Lower lobe of right lung (tissue), 2 donors: Measurements from ENCODE around the gene TMEM9B. TPM values are rescaled to one million over a fixed set of nuclear protein-coding genes. Genes with fewer than 3 reads are reported as not detected.
"Not testable (repeated sequence)": the region's sequence is repeated elsewhere in the genome, so short reads cannot be mapped to it uniquely, and the experiment has no call there.

ENCODE experiments used
- ATAC-seq, 2 donors: fragments of 200-7000 bp; cut with Tn5 transposase; one replicate each; pipeline ENCODE4 v1.9.1; 2020 to 2022; ENCODE audit warnings: mild to moderate bottlenecking in 2 of 2, moderate library complexity in 2 of 2
- DNase-seq: peaks from one replicate; pipeline ENCODE4 v3.0.0-alpha.2; 2020
- H3K27ac ChIP-seq: fragments of 200-600 bp; one replicate; pipeline ENCODE4 v1.8.0; 2022
- H3K27me3 ChIP-seq: fragments of 200-600 bp; one replicate; pipeline ENCODE4 v1.8.0; 2022; ENCODE audit warnings: low read depth
- H3K36me3 ChIP-seq: fragments of 200-600 bp; one replicate; pipeline ENCODE4 v1.8.0; 2022; ENCODE audit warnings: mild to moderate bottlenecking
- H3K4me1 ChIP-seq: fragments of 200-600 bp; one replicate; pipeline ENCODE4 v1.8.0; 2022
- H3K4me3 ChIP-seq: fragments of 200-600 bp; one replicate; pipeline ENCODE4 v1.8.0; 2022; ENCODE audit warnings: mild to moderate bottlenecking
- H3K9me3 ChIP-seq: fragments of 200-600 bp; one replicate; pipeline ENCODE4 v1.8.0; 2022
- intact Hi-C: fragments of 100-400 bp; cut with DNase I; formaldehyde crosslinking; loops from one replicate; pipeline ENCODE4 v1.11.0; 2022
- total RNA-seq: library from RNA; stranded (reverse); fragmentation: NEBNext Ultra II Directional; extraction: Animal tissue kit (Norgen Biotek cat#: 25700); gene quantifications from one replicate; pipeline ENCODE4 v1.2.1, GENCODE V29; 2021
- TF ChIP-seq, protein P1 (sequence below): fragments of 200-600 bp; IDR thresholded peaks from one replicate; pipeline ENCODE4 v1.8.0; 2022; ENCODE audit warnings: antibody characterized with exemption, mild to moderate bottlenecking
- donor health status: DM: no; HTN: yes; CAD: no; lungs with severe emphysema.

TMEM9B gene
- total RNA-seq, 1 donor from 2014 or later, result 57.7 TPM

GRCh38 chr11:8941341-8942103, 22.7 kb downstream of the TMEM9B start:
- Histone ChIP-seq H3K9me3 (no peaks in the 10 kb centered on the region), H3K27ac (no peak overlapping the region), H3K4me1 (no peaks in the 10 kb centered on the region), H3K27me3 (no peaks in the 10 kb centered on the region), H3K4me3 (no peak overlapping the region), H3K36me3 (no peaks in the 10 kb centered on the region)
- DNase-seq (no peak), ATAC-seq (no peak)
- intact Hi-C loops, result no loop called here
- TF ChIP-seq, protein P1, sequence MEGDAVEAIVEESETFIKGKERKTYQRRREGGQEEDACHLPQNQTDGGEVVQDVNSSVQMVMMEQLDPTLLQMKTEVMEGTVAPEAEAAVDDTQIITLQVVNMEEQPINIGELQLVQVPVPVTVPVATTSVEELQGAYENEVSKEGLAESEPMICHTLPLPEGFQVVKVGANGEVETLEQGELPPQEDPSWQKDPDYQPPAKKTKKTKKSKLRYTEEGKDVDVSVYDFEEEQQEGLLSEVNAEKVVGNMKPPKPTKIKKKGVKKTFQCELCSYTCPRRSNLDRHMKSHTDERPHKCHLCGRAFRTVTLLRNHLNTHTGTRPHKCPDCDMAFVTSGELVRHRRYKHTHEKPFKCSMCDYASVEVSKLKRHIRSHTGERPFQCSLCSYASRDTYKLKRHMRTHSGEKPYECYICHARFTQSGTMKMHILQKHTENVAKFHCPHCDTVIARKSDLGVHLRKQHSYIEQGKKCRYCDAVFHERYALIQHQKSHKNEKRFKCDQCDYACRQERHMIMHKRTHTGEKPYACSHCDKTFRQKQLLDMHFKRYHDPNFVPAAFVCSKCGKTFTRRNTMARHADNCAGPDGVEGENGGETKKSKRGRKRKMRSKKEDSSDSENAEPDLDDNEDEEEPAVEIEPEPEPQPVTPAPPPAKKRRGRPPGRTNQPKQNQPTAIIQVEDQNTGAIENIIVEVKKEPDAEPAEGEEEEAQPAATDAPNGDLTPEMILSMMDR, result no peak

DNA sequence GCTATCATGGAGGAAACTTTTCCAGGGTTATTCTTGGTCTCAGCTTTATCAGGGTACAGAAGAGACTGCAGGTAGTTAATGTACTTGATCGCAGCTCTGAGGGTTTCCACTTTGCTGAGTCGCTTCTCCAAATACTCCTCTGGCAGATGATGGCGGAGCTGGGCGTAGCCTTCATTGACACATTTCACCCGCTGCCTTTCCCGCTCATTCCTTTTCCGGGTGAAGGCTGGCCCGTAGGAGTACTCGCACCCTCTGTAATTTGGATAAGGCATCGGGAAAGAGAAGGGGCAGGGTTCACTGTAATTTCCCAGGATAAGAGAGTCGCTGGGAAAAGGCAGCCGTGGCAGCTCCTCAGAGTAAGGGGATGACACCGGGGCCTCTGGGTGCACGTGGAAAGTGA, 26.6 kb downstream of the TMEM9B start:
- DNase-seq (no peak), ATAC-seq (no peak)
- TF ChIP-seq, protein P1, result no peak
- Histone ChIP-seq H3K27ac (no peak overlapping the region), H3K27me3 (no peaks in the 10 kb centered on the region), H3K4me3 (no peak overlapping the region), H3K9me3 (no peaks in the 10 kb centered on the region), H3K4me1 (no peaks in the 10 kb centered on the region), H3K36me3 (no peaks in the 10 kb centered on the region)
- intact Hi-C loops, result no loop called here

GRCh38 chr11:8937159-8937558, 27.1 kb downstream of the TMEM9B start:
- Histone ChIP-seq H3K27me3 (no peaks in the 10 kb centered on the region), H3K9me3 (no peaks in the 10 kb centered on the region), H3K4me3 (no peak overlapping the region), H3K36me3 (no peaks in the 10 kb centered on the region), H3K27ac (no peak overlapping the region), H3K4me1 (no peaks in the 10 kb centered on the region)
- DNase-seq (no peak), ATAC-seq (no peak)
- TF ChIP-seq, protein P1, result no peak
- intact Hi-C loops, result no loop called here

DNA sequence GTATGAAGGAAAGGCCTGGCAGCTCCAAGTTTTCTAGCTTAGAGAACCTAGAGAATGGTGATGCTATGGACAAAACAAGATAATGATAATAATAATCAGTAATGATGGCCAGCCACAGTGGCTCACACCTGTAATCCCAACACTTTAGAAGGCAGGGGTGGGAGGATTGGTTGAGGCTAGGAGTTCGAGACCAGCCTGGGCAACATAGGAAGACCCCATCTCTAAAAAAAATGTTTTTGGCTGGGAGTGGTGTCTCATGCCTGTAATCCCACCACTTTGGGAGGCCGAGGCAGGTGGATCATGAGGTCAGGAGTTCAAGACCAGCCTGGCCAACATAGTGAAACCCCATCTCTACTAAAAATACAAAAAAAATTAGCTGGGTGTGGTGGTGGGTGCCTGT, 28.5 kb downstream of the TMEM9B start:
- intact Hi-C loops, H3K4me3 ChIP-seq, ATAC-seq, DNase-seq, H3K36me3 ChIP-seq, H3K27me3 ChIP-seq, H3K4me1 ChIP-seq, H3K9me3 ChIP-seq, H3K27ac ChIP-seq: not testable (repeated sequence)

GRCh38 chr11:8934742-8935488, 29.3 kb downstream of the TMEM9B start:
- ATAC-seq (no peak), DNase-seq (no peak)
- Histone ChIP-seq H3K27me3 (no peaks in the 10 kb centered on the region), H3K36me3 (no peaks in the 10 kb centered on the region), H3K9me3 (no peaks in the 10 kb centered on the region), H3K4me3 (no peak overlapping the region), H3K4me1 (no peaks in the 10 kb centered on the region), H3K27ac (no peak overlapping the region)
- intact Hi-C loops, result no loop called here
- TF ChIP-seq, protein P1, result no peak

- DNase-seq, result no peak
- no peak for ATAC-seq
- Histone ChIP-seq H3K27me3 (no peaks in the 10 kb centered on the region), H3K4me1 (no peaks in the 10 kb centered on the region), H3K4me3 (no peak overlapping the region), H3K27ac (no peak overlapping the region), H3K36me3 (no peaks in the 10 kb centered on the region), H3K9me3 (no peaks in the 10 kb centered on the region)
- TF ChIP-seq, protein P1, result no peak
- intact Hi-C loops, result no loop called here
Measured at GRCh38 chr11:8933931-8934330, 30.3 kb downstream of the TMEM9B start.
